Suppressor macrophage treated with lipopolysaccharide for 1 hour (primary cell): ENCODE measurements around the gene ACTMAP.
"Not testable (repeated sequence)": the region's sequence is repeated elsewhere in the genome, so short reads cannot be mapped to it uniquely, and the experiment has no call there.

ENCODE experiments used
- DNase-seq, 3 donors: peaks; one replicate each; pipeline ENCODE4 v3.0.0-alpha.2; 2020 to 2022

ACTMAP gene

DNA sequence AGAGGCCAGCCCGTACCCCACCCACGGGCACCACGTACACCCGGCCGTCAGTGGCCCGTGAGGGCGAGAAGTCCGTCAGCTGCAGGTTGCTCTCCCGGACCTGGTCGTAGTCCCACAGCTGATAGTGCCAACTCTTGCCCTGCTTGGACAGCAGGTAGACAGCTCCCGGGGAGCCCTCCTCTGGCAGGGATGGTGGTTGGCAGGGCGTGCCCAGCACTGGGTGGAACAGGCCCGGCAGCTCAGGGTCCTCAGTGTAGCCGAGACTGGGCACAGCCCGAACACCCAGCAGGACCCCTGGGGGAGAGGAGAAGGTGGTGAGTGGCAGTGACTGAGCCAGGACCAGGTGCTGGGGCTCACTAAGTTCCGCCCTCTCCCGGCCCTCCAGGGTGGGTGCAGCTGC is 7.8 kb downstream of the ACTMAP start:
- DNase-seq: no peak

DNA sequence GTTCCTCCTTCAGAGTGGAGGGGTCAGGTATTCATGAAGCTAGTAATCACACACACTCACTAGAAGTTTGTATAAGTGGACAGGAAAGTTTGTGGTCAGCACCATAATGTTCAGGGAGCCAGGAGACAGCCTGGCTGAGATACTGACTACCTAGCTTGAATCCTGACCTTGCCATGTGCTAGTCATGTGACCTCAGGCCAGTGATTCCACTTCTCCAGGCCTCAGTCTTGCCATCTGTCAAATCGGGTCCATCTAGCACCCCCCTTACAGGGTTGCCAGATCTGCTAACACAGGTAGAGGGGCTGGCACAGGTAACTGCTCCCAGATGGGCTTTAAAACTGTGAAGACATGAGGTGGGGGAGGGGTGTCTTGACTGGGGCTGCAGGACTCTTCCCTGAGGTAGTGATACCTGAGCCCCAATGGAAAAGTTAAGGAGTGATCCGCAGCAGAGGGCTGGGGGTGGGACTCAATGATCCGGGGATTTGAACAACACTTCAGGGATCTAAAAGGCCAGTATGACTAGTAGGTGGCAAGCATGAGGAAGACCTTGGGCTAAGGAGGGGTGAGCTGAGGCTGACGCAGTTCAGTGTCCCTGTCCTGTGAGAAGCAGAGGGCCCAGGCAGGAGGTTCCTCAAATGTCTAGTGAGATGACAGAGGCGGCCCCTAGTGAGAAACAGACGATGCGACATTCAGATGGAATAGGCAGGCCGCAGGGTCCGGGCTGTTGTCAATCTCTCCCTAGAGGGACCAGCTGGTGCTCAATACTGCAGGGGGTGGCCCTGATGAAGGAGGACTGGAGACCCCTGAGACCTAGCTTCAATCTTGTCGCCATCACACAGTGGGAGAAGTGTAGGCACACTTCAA is 8.5 kb downstream of the ACTMAP start:
- peak in 2 of 3 donors; percentile 51 to 57 for DNase-seq

DNA sequence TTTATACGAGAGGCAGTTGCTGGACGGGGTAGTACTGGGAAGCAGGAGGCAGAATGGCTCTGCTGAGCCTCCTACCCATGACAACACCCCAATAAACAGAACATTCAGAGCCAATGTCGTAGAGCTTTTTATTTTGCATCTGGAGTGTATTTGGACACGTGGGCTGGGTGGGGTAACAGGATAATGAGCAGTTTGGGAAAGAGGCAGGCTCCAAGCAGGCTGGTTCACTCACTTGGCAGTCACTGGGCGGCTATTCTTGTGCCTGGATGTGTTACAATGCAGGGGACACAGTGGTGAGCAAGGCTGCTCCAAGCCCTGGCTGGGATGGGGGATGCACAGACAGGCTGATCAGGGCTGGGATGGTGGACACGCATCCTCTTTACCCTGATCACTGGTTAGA is 9.5 kb downstream of the ACTMAP start:
- DNase-seq: no peak

DNA sequence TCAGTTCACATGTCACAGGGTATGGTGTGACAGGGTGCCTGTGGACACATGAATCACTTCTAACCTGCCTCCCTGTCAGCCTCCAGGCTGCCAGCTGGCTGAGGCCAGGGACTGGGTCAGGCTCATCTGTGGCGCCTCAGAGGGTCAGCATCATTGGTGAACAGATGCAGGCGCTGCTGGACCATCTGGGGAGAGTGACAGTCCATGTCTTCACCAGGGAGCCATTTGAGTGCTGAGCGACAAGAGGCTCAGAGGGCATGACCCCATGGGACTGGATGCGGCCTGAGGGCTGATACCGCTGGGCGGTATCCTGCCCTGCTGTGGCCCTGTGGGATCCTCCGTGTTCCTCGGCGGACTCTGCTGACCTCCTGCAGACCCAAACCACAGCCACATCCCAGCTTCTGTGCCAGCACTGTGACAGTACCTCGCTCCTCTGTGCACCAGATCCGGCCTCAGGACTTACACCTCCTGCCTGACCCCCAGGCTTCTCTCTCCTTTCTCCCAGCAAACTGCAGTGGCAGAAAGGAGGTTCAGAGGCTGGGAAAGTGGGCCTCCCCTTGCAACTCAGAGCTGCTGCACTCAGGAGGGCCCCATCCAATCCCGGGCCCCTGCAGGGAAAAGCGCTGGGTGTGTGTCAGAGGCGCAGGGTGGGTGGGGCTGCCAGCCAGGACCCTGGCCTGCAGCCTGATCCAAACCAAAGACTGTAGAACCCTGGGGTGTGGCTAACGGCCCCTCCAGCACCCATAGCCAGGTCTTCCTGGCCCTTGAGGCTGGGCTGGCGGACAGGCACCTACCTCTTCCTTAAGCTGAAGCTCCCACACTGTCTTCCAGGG is 10.2 kb downstream of the ACTMAP start:
- no peak for DNase-seq

- DNase-seq: no peak
Measured at GRCh38 chr19:40739030-40739839, 11.0 kb downstream of the ACTMAP start.

DNA sequence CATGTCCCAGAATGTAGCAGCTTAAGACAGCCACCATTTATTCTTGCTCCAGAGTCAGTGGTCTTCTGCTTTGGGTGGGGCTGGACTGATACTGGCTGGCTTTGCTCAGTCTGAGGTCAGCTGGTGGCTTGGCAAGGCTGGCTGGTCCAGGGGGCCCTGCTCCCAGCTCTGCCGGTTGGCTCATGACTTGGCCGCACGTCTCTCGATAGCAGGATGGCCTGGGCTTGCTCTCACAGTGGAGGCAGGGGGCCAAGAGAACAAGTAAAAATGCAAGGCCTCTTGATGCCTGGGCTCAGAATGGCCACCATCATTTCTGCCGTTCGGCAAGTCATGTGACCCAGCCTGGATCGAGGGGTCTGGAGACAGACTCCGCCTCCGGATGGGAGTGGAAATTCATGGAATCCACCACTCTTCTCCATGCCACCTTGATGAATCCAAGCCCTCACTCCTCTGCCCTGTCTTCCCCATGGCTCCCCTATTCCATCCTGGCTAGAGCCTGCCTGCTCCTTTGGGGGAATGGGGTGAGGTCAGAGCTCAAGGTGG is 13.1 kb downstream of the ACTMAP start:
- no peak for DNase-seq

GRCh38 chr19:40736661-40737060 is 13.6 kb downstream of the ACTMAP start:
- no peak for DNase-seq

DNA sequence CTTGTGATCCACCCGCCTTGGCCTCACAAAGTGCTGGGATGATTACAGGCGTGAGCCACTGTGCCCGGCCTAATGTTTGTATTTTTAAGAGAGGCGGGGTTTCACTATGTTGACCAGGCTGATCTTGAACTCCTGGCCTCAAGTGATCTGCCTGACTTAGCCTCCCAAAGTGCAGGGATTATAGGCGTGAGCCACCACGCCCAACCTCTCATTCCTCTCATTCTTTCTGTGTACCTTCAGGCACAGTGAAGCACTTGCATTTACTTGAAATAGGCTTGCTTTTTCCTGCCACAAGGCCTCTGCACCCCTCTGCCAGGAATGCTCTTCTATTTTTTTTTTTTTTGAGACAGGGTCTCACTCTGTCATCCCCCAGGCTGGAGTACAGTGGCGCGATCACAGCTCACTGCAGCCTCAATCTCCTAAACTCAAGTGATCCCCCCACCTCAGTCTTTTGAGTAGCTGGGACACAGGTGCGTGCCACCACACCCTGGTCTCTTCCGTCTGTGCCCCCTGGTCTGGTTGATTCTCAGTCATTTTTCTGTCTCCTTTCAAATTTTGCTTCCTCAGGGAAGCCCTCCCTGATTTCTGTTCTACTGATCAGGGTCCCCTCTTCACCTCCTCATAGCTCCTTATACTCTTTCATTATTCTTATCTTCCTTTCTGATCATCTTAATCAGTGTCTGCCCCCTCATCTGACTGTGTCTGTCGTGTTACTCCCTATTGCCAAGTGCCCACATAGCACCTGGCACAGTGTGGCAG is 15.1 kb downstream of the ACTMAP start:
- DNase-seq: no peak

DNA sequence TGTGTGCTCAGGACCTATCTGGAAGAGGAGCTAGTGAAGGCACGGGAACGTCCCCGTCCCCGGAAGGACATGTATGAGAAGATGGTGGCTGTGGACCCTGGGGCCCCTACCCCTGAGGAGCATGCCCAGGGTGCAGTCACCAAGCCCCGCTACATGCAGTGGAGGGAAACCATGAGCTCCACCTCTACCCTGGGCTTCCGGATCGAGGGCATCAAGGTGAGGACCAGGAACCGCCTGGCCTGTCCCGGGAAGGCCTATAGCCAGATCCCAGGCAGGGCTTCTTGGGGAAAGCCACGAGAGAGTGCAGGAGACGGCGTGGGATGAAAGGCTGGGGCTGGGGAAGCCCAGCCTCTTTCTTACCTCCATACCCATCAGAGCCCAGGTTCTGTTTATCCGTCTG is 17.1 kb downstream of the ACTMAP start:
- DNase-seq: no peak

GRCh38 chr19:40732304-40732703 is 18.0 kb downstream of the ACTMAP start:
- DNase-seq: not testable (repeated sequence)

- DNase-seq: not testable (repeated sequence)
Measured at GRCh38 chr19:40730065-40730464, 20.2 kb downstream of the ACTMAP start.

DNA sequence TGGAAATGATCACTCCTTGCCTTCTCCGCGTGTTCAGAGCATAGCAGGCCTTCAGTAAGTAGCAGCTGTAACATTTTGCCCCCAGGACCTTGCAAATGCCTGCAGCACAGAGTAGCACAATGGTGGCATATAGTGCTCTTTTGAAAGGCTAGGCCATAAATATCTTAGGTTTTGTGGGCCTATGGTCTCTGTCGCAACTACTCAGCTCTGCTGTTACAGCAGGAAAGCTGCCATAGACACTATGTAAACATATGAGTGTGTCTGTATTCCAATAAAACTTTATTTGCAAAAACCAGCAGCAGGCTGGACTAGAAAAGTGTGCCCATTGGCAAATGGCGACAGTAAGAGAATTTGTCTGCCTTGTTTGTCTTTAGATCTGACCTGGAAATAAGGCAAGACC is 24.0 kb downstream of the ACTMAP start:
- no peak for DNase-seq

- no peak for DNase-seq
Measured at GRCh38 chr19:40724855-40725254, 25.4 kb downstream of the ACTMAP start.

DNA sequence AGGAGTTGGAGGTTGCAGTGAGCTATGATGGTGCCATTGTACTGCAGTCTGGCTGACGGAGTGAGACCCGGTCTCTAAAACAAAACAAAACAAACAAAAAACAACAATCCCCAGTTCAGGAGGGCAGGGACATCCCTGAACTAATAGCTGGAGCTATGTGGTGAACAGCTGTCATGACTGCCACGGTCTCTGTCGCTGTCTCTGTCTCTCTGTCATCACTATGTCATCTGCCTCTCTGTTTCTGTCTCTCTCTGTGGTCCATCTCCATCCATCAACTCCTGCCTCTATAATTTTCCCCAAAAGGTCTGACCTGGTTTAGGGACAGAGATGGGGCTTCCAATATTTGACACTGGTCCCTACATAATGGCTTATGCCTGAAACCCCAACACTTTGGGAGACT is 26.0 kb downstream of the ACTMAP start:
- no peak for DNase-seq

- DNase-seq: no peak
Measured at GRCh38 chr19:40723661-40724254, 26.5 kb downstream of the ACTMAP start.

GRCh38 chr19:40721936-40722661 is 28.2 kb downstream of the ACTMAP start:
- DNase-seq: peak in 1 of 3 donors; percentile 28

- no peak for DNase-seq
Measured at GRCh38 chr19:40721140-40721486, 29.2 kb downstream of the ACTMAP start.

- DNase-seq: no peak
Measured at GRCh38 chr19:40719414-40719894, 30.8 kb downstream of the ACTMAP start.

DNA sequence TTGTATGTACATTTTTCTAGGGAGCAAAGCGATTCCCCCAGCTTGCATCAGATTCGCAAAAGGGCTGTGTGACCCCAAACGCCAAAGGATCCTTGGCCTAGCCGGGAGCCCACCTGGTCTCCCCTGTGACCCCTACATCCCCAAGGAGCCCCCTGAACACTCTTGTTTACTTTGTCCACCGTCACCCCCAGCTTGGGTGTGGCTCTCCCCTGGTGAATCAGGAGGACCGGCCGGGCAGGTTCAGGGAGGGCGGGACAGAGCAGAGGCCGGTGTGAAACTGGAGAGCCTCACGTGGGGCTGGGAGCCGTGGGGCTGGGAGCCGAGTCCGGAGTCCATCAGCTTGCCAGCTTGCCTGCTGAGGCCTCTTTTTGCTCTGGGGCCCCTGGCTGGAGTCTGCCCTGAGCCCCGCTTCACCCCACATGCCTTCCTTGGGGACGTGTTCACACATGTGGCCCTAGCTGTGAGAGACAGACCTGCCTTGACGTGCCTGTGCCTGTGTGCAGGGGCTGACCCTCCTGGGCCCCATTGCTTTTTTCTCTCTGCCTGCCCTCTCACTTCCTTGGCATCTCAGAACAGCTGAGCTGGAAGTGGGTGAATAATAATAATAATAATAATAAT is 31.4 kb downstream of the ACTMAP start:
- DNase-seq: no peak
